ENCODE data around the gene HMGCL.
A peak's percentile ranks its signal among the peaks of the same experiment; 100 is the strongest.
"Not testable (repeated sequence)": the region's sequence is repeated elsewhere in the genome, so short reads cannot be mapped to it uniquely, and the experiment has no call there.

The HMGCL gene

DNA sequence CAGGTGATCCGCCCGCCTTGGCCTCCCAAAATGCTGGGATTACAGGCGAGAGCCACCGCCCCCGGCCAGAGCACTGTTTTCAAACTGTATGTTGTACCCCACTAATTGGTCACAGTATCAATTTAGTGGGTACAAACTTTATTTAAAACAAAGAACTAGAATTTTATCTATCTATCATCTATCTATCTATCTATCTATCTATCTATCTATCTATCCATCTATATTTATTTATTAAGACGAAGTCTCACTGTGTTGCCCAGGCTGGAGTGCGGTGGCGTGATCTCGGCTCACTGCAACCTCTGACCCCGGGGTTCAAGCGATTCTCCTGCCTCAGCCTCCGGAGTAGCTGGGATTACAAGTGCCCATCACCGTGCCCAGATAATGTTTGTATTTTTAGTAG is 1.4 kb upstream of the HMGCL start:
- DNase-seq (ENCODE audit: low read depth in 2 of 2) = not testable (repeated sequence)

DNA sequence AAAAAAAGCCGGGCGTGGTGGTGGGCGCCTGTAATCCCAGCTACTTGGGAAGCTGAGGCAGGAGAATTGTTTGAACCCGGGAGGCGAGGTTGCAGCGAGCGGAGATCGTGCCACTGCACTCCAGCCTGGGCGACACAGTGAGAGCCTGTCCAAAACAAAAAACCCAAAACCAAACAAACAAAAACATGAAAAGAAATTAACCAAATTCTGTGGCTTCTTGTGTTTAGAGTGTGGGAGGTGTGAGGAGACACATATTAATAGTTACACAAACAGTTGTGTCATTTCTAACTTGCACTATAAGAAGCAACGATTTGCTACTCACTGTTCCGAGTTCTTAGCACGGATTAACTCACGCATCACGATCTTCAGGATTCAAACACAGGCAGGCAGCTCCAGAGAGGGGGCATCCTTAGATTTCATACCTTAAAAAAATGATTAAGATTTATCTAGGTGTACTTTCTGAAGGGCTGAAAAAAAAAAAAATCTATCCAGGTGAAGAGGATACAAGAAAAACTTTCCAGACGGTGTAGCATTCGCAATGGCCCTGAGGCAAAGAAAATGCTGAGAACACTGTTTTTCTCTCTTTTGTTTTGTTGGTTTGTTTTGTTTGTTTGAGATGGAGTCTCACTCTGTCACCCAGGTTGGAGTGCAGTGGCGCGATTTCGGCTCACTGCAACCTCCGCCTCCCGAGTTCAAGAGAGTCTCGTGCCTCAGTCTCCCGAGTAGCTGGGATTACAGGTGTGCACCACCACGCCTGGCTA is 713 bp upstream of the HMGCL start:
- DNase-seq (ENCODE audit: low read depth in 2 of 2) = no peak

DNA sequence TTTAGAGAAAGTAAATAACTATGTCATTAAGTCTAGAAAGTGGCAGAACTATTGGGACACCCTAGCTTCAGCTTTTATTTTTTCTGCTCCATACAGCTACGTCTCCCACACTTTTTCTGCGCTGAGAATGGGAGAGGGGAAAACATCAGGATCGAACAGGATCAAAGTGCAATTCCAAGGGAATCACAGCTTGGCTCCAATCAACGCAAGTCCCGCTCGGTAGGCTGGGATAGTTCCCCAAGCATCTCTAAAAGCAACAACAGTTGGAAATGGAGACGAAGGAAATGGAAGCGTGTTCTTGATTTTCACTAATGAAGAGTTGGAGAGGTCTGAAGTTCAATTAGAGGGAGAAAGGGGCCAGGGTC is 536 bp downstream of the HMGCL start:
- no peak for DNase-seq (ENCODE audit: low read depth in 2 of 2)

DNA sequence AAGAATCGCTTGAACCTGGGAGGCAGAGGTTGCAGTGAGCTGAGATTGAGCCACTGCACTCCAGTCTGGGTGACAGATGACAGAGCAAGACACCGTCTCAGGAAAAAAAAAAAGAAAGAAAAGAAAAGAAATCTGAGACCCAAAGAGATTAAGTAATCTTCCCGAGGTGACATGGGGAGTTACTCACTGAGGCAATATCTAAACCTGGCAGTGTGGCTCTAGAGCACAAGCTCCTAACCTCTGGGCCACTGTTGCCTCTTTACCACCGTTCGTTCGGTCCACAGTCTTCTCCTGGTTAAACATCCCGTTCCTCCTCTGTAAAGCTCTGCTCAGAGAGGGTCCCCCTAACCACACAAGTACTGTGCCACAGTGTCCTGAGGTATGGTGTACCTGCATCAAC is 1.5 kb downstream of the HMGCL start:
- DNase-seq (ENCODE audit: low read depth in 2 of 2) = no peak

DNA sequence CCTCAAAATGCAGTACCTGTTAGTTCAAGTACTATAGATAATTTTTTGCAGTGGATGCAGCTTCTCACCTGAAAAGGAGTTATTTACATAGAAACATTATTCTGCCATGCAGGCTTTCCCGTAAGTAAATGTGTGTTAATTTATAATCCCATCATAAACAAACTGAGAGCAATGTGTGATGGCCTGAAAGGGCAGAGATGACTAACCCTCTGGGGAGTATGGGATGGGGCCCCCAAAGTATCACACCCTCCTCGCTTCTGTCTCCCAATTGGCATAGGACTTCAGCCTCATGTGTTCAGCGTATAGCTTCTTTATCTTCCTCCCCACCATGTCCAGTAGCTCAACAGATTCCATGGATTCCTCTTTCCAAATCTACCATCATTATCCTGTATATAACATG is 7.6 kb downstream of the HMGCL start:
- DNase-seq (ENCODE audit: low read depth in 2 of 2) = no peak

DNA sequence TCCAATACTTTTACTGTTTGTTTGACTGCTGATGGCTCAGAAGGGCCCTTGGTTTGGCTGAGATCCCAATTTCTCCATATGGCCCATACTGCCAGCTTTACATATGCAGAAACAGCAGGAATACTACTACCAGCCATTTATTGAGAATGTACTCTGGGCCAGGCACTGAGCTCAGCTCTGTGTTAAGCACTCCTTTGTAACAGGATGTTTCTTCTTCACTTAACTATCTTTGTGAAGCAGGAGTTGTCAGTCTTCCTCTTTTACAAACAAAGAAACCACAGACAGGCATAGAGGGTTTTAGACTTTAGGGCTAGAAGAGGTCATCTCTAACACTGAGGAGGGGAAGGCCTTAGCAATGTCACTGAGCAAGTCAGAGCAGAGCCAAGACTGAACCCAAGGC is 8.3 kb downstream of the HMGCL start:
- DNase-seq (ENCODE audit: low read depth in 2 of 2) = no peak

DNA sequence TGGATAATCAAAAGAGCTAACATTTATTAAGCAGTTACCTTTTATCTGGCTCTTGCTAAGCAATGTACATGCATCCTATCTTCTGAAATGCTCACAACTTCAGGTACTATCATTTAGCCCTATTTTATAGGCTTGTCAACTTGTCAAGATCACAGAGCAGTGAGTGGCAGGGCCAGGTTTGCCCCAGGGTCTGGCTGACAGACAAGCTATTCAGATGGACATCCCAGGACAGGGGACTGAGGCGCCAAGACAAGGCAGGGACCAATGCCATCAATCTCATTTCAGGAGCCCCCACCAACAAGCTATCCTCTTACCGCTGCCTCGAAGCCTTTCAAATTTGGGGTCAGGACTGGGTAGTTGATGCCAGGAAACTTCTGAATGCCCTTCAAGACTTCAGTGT is 8.9 kb downstream of the HMGCL start:
- no peak for DNase-seq (ENCODE audit: low read depth in 2 of 2)

DNA sequence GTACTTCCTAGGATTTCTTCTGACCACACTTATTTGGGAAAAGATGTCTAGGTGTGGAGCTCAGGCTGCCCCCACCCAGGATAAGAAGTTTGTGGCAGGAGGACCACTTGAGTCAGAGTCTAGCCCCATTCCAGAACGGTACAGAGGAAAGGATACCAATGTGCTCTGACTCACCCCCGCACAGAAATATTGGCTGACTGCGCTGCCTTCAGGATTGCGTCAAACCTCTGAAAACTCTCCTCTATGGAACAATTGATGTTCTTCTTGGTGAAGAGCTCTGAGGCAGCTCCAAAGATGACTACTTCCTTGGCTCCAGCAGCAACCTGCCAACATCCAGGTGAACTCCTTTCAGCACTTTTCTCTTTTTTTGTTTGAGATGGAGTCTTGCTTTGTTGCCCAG is 11.2 kb downstream of the HMGCL start:
- DNase-seq (ENCODE audit: low read depth in 2 of 2) = no peak

DNA sequence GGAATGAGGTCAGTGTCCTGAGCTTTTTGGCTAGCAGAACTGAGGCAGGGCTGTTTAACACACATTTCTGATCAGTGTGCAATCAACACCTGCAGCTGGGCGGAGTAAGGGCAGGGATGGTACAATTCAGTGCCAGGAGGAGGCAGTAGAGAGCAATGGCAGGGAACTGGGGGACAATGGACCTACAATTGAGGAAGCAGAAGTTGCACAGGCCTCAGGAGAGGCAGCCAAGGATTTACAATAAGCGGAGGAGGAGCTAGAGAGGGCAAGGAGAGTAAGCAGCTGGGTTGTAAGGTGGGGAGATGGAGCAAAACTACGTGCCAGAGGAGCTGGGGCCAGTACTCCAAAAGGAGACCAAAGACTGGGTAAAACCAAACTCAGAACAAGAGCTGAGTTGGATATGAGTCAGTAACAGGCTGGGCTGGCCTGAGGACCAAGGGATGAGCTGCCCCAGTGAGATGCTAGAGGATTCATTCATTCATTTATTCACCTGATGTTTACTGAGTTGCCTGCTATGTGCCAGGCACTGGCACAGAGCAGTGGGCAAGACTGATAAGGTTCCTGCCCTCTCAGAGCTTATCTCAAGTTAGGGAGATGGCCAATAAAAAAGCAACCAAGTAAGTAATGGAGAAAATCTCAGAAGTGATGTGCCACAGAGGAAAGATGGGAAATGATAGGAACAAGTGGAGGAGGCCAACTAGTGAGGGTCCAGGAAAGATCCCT is 14.2 kb downstream of the HMGCL start:
- peak in 1 of 2 experiments; percentile 45 for DNase-seq (ENCODE audit: low read depth in 2 of 2)

DNA sequence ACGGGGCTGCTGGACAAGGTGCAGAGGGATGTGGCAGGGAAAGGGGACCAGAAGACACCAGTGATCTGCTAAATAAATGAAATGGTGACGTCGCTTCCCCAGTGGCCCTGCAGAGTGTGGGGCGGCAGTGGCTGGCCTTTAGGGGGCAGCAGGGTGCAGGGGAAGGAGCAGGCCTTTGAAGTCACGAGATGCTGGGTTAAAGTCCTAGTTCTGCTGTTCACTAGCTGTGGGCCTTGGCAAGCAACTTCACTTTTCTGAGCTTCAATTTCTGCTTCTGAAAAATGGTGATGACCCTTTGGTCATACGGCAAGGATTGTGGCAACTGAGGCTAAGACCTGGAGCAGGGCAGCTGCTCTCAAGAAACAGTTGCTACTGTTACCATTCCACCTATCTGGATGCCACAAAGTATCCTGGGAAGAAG is 15.5 kb downstream of the HMGCL start:
- peak; percentile 60 to 75 for DNase-seq (ENCODE audit: low read depth in 2 of 2)

DNA sequence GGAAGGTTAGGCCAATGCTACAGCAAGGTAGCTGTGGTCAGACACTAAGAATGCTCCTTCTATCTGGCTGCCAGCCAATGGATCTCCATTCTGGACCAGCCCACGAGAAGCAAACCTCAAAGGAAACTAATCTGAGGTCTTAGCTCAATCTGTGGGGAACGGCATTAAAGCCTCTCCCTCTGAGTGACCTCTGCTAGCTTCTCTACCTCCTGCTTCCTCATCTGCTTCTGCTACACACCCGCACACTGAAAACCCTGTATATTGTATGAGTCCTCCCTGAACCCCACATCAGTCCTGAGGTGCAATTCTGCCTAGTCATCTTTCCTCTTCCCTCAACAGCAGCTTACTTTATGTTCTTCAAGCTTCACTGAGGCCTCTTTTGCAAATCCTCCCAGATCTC is 17.8 kb downstream of the HMGCL start:
- DNase-seq (ENCODE audit: low read depth in 2 of 2) = no peak

DNA sequence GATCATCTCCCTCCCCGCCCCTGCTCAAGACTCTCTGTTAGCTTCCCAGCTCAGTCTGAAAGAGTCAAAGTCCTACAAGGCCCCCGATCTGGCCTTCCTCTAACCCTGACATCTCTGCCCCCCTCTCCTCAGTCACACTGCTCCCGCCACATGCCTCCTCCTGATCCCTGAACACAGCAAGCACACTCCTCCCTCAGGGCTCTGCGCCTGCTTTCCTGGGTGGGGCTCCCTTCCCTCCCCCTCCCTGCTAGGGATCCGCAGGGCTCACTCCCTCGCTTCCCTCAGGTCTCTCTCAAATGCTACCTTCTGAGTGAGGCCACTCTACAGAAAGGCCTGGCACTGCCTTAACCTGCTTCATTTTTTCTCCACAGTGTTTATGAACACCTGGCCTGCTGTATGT is 18.9 kb downstream of the HMGCL start:
- no peak for DNase-seq (ENCODE audit: low read depth in 2 of 2)

DNA sequence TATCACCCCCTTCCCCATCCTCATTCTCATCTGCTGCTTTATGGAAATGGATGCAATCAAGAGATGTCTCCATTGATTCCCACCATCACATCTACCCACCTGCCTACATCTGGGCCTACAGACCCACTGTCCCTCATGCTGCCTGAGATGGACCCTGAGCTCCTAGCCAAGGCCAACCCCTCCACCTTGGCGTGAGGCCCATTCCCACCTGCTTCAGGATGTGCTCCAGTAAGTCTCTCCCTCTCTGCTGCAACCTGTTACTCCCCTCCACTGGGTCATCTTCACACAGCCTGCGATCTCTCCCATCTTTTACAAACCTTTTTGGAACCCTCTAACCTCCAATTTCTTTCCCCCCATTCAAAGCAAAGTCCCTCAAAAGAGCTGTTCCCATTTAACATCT is 20.2 kb downstream of the HMGCL start:
- DNase-seq (ENCODE audit: low read depth in 2 of 2) = no peak

DNA sequence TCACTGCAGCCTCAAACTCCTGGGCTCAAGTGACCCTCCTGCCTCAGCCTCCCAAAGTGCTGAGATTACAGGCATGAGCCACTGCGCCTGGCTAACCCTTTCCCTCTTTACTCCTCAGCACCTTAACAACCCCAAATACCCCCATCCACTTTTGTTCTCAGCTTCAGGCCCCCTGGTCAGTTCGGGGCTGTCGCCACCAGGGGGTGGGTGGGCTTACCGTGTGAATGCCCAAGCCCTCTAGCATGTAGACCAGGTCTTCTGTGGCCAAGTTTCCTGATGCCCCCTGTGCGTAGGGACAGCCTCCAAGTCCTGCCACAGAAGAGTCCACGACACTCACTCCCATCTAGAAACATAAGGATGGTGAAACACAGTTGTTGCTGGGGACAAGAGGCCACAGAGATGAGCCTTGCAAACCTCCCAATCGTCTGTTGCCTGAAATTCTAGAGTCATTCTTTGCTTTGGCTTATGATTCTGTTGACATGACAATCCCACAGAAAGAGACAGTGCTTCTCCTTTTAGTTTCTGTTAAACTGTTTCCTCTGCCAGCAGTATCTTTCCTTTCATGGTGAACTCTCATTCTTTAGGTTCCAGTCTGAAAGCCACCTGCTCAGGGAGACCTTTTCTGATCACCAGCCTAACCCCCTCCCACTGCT is 20.9 kb downstream of the HMGCL start:
- DNase-seq (ENCODE audit: low read depth in 2 of 2) = no peak

DNA sequence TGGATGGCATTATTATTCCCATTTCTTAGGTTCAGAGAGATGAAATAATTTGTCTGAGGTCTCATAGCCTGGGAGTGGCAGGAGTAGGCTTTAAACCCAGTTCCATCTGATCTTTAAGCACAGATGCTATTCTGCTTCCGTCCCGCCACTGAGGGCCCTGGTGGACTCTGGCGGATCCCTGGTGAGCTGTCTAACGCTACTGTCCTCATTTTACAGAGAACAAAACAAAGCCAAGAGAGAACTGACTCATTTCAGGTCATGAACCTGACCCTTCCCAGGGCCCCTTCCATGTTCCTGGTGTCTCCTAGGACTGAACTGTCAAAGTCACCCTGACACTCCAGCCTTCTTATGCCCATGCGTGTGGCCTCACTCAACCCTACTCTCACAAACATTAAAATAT is 21.6 kb downstream of the HMGCL start:
- no peak for DNase-seq (ENCODE audit: low read depth in 2 of 2)

DNA sequence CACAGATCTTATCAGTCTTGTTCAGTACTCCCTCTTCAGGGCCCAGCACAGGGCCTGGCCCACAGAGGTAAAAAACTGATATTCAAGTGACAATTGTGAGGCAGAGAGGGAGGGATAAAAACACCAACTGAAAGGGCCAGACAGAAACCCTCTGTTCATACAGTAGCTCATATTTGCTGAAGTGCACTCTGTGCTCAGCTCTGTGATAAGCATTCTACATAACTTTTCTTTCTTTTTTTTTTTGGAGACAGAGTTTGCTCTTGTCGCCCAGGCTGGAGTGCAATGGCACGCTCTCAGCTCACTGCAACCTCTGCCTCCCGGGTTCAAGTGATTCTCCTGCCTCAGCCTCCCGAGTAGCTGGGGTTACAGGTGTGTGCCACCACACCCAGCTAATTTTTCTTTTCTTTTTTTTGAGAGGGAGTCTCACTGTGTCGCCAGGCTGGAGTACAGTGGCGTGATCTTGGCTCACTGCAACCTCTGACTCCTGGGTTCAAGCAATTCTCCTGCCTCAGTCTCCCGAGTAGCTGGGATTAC is 22.4 kb downstream of the HMGCL start:
- not testable (repeated sequence) for DNase-seq (ENCODE audit: low read depth in 2 of 2)

DNA sequence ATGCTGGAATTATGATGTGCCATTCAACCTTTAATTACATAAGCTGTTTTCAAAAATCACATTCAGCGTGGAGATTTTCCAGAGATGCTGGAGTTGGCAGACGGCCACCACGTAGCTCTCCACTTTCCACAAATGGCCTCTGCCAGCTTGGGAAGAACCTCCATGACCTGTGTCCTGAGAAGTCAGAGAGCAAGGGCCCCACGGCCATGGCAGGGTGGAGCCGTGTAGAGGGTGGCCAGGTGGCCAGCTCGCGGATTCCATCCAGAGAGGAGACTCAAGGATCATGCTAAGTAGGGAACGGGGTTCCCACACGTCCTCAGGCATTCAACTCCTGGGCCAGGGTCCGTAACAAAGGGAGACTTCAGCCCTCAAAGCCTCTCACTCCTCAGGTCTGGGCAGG is 23.4 kb downstream of the HMGCL start:
- DNase-seq (ENCODE audit: low read depth in 2 of 2) = no peak

DNA sequence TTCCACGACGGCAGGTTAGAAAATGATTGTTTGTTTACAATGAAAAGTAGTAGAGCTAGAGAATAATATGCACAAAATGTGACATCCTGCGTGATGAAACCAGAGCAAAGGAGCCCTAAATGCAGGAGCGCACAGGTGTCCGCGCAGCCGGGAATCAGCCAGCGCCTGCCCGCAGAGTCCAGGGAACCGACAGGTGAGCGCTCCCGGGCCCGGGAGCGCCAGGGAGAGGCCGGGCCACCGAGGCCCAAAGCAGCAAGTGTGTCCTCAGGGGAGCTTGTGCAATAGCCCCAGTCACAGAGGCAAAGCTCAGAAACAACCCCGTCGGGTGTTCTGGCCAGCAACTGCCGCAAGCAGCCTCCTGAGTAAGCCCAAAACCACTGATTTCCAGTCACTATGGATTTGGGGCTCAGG is 23.9 kb downstream of the HMGCL start:
- DNase-seq (ENCODE audit: low read depth in 2 of 2) = no peak

DNA sequence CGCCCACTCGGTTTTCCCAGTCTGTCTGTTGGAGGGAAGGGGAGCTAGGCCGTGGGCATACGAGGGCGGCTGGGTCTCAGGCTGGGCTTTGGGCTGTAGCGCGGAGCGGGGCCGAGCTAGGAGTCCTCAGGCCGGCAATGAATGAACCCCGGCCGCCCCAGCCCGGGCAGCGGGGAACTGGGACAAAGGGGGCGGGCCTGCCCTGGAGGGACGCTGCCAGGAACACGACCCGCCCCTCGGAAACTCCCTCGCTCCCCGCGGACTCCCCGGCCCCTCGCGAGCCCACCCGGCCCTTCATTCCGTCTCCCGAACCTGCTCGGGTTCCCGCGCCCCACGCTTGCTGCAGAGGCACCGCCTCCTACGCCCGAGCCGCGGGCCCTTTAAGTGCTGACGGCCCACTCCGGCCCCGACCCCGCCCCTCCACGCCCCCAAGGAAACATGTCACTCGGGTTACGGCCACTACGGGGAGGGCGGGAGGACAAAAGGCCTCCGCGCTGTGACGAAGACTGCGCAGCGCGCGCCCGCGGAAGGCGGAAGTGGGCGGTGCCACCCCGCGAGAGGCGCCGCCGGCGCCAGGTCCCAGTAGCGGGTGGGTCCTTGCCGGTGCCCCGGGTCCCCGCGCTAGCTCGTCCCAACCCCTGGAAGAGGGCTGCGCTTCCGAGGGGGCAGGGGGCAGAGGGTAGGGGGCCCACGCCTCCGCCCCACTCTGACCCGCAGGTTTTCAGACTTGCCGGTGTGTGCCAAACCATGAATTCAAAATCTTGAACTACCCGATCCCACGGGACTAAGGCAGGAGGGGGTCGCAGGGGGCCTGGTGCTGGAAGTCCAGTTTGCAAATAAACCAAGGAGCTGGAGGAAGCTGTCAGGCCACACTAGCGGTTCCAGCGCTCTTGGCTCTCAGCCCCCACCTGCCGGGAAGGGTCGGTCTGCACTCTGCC is 24.6 kb downstream of the HMGCL start, which contains the start of gene GALE:
Gene GALE (minus strand): TSS at position 355 of the 938 bp plus-strand sequence. CDS start 1,747 bp downstream, outside the sequence.
- DNase-seq (ENCODE audit: low read depth in 2 of 2) = peak; percentile 92 to 99

DNA sequence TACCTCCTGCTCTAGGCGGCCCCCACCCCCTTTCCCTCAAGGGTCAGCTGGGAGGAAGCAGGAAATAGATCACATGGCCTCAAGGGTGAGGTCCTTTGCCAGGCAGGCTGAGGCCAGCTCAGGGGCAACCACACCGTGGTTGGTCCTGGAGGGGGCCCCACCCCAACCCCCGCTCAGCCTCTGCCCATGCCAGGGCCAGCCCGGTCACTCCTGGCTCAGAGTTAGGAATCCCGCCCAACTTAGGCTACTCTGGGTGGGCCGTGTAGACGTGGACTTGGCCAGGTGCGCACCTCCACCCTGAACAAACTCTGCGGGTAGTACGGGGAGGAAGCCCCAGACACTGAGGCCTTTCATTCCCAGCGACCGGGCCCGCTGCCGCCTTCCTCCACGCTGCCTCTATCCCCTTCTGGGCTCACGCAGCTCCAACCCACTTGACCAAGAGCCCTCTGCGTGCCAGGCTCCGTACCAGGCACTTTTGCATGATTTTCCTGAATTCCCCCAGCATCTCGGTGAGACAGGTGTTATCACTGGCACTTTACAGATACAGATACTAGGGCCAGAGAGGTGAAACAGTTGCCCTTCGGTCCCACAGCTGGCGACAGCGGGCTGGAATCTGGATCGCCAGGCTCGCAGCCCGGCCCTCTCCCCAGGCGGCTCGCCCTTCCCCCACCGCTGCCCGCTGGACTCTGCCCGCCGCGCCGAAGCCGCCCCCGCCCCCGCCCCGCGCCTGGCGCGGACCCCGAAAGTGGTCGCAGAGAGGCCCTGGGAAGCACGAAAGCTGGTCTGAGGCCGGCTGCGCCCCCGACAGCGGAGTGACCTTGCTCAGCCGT is 25.4 kb downstream of the HMGCL start:
- peak in 1 of 2 experiments; percentile 32 for DNase-seq (ENCODE audit: low read depth in 2 of 2)

DNA sequence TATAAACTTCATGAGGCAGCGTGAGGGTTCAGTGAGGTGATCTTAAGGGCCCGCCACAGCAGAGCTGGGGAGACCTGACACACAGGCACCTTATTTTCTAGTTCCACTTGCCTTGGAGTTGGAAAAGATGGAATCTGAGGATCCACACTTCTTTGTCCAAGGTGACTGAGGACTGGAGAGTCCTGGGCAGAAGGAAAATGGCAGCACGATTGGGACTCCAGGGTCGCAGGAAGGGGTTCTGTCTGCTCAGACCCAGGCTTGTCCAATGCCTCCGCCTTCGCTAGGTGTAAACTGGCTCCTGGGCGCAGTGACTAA is 26.0 kb downstream of the HMGCL start:
- DNase-seq (ENCODE audit: low read depth in 2 of 2) = no peak
